ENCODE results near the gene NRTN. TPM values are rescaled to one million over a fixed set of nuclear protein-coding genes. Genes with fewer than 3 reads are reported as not detected.
A peak's percentile ranks its signal among the peaks of the same experiment; 100 is the strongest.

Gene NRTN
- total and polyA plus RNA-seq, 2 of the 13 experiments (the other 11 are each of a cell fraction or from before 2014, with no cell fraction given), result 4.1 to 5.3 TPM

DNA sequence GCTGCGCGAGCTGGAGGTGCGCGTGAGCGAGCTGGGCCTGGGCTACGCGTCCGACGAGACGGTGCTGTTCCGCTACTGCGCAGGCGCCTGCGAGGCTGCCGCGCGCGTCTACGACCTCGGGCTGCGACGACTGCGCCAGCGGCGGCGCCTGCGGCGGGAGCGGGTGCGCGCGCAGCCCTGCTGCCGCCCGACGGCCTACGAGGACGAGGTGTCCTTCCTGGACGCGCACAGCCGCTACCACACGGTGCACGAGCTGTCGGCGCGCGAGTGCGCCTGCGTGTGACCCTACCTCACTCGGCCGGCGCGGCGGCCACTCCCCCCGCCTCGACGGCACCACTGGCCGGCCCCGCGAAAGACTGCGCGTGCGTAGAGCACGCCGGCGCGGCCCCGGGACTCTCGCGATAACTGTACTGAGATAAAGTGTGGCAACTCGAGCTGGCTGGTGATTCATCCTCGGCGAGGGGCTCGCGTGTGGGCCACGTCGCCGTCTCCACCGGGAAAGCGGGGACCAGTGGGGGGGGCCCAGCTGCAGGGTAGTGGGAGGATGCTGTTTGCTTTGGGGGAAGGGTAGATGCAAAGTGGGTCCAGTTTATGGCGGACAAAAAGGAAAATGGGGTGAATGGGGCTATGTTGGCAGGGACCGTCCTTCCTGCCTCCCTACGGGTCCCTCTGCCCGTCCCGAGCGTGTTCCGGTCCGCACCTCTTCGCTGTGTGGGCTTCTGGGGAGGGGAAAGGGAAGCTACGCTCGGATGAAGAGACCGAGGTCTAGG, 23.2 kb downstream of the NRTN start (continued):
- no peak for TF ChIP-seq ZNF260 (CRISPR knock-in tag; IDR thresholded peaks at IDR 0.05; ENCODE audit: borderline replicate concordance, low read depth)
- no peak for TF ChIP-seq ONECUT2 (CRISPR knock-in tag; IDR thresholded peaks at IDR 0.05)
- peak; percentile 95 for TF ChIP-seq TARDBP (CRISPR knock-in tag; IDR thresholded peaks at IDR 0.05)
- TF ChIP-seq NFIC (IDR thresholded peaks at IDR 0.05; ENCODE audit: low read length), result no peak
- TF ChIP-seq PTBP1 (IDR thresholded peaks at IDR 0.05; ENCODE audit: low read depth, low read length, poor library complexity, severe bottlenecking), result peak; percentile 85
- TF ChIP-seq EED (CRISPR knock-in tag; IDR thresholded peaks at IDR 0.05), result no peak; the same call in 1 of the 2 replicates
- 0 out of 2 replicates have a peak, but pooled peaks have one; percentile 54 for TF ChIP-seq MZF1 (CRISPR knock-in tag; IDR thresholded peaks at IDR 0.05; ENCODE audit: borderline replicate concordance)
- TF ChIP-seq ZNF33A (CRISPR knock-in tag; IDR thresholded peaks at IDR 0.05; ENCODE audit: borderline replicate concordance), result no peak
- peak; percentile 92 for TF ChIP-seq ZNF883 (CRISPR knock-in tag; IDR thresholded peaks at IDR 0.05; ENCODE audit: not compliant biosample characterization)
- TF ChIP-seq, protein P1, sequence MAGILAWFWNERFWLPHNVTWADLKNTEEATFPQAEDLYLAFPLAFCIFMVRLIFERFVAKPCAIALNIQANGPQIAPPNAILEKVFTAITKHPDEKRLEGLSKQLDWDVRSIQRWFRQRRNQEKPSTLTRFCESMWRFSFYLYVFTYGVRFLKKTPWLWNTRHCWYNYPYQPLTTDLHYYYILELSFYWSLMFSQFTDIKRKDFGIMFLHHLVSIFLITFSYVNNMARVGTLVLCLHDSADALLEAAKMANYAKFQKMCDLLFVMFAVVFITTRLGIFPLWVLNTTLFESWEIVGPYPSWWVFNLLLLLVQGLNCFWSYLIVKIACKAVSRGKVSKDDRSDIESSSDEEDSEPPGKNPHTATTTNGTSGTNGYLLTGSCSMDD (CRISPR knock-in tag; IDR thresholded peaks at IDR 0.05), result no peak
- TF ChIP-seq MED13 (CRISPR knock-in tag; IDR thresholded peaks at IDR 0.05), result no peak; the same call in 1 of the 2 replicates
- peak; percentile 92 for TF ChIP-seq SSRP1 (CRISPR knock-in tag; IDR thresholded peaks at IDR 0.05)
- no peak; the same call in 1 of the 2 replicates for TF ChIP-seq ZNF430 (CRISPR knock-in tag; IDR thresholded peaks at IDR 0.05)
- TF ChIP-seq LCORL (IDR thresholded peaks at IDR 0.05), result no peak
- no peak for TF ChIP-seq LCORL (CRISPR knock-in tag; IDR thresholded peaks at IDR 0.05)
- no peak for TF ChIP-seq MAFK (conservative IDR thresholded peaks at IDR 0.05 in 1 of 2, IDR thresholded peaks at IDR 0.05 in 1 of 2; ENCODE audit: low read length in 2 of 2)
- TF ChIP-seq, protein P2, sequence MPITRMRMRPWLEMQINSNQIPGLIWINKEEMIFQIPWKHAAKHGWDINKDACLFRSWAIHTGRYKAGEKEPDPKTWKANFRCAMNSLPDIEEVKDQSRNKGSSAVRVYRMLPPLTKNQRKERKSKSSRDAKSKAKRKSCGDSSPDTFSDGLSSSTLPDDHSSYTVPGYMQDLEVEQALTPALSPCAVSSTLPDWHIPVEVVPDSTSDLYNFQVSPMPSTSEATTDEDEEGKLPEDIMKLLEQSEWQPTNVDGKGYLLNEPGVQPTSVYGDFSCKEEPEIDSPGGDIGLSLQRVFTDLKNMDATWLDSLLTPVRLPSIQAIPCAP (CRISPR knock-in tag; IDR thresholded peaks at IDR 0.05; ENCODE audit: low read depth), result 0 out of 2 replicates have a peak, but pooled peaks have one; percentile 15
- no peak for TF ChIP-seq ADNP (CRISPR knock-in tag; IDR thresholded peaks at IDR 0.05)
- peak; percentile 25 to 95; a peak in 2 of 4 replicates for TF ChIP-seq KLF16 (CRISPR knock-in tag; IDR thresholded peaks at IDR 0.05)
- no peak for TF ChIP-seq ATAD3A (CRISPR knock-in tag; IDR thresholded peaks at IDR 0.05)
- peak; percentile 83; the same call in 1 of the 2 replicates for TF ChIP-seq ATF7-NPFF (CRISPR knock-in tag; IDR thresholded peaks at IDR 0.05; ENCODE audit: low read depth)
- peak; percentile 50; the same call in 1 of the 2 replicates for TF ChIP-seq SMAD1 (CRISPR knock-in tag; IDR thresholded peaks at IDR 0.05; ENCODE audit: borderline replicate concordance, low read depth)
- no peak for TF ChIP-seq ZSCAN12 (CRISPR knock-in tag; IDR thresholded peaks at IDR 0.05)
- TF ChIP-seq, protein P3, sequence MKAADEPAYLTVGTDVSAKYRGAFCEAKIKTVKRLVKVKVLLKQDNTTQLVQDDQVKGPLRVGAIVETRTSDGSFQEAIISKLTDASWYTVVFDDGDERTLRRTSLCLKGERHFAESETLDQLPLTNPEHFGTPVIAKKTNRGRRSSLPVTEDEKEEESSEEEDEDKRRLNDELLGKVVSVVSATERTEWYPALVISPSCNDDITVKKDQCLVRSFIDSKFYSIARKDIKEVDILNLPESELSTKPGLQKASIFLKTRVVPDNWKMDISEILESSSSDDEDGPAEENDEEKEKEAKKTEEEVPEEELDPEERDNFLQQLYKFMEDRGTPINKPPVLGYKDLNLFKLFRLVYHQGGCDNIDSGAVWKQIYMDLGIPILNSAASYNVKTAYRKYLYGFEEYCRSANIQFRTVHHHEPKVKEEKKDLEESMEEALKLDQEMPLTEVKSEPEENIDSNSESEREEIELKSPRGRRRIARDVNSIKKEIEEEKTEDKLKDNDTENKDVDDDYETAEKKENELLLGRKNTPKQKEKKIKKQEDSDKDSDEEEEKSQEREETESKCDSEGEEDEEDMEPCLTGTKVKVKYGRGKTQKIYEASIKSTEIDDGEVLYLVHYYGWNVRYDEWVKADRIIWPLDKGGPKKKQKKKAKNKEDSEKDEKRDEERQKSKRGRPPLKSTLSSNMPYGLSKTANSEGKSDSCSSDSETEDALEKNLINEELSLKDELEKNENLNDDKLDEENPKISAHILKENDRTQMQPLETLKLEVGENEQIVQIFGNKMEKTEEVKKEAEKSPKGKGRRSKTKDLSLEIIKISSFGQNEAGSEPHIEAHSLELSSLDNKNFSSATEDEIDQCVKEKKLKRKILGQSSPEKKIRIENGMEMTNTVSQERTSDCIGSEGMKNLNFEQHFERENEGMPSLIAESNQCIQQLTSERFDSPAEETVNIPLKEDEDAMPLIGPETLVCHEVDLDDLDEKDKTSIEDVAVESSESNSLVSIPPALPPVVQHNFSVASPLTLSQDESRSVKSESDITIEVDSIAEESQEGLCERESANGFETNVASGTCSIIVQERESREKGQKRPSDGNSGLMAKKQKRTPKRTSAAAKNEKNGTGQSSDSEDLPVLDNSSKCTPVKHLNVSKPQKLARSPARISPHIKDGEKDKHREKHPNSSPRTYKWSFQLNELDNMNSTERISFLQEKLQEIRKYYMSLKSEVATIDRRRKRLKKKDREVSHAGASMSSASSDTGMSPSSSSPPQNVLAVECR (CRISPR knock-in tag; IDR thresholded peaks at IDR 0.05; ENCODE audit: borderline replicate concordance), result peak; percentile 79; the same call in 1 of the 2 replicates
